ENCODE results near the gene UMODL1. TPM values are rescaled to one million over a fixed set of nuclear protein-coding genes. Genes with fewer than 3 reads are reported as not detected.

Gene UMODL1
- total and polyA plus RNA-seq, 10 of the 15 experiments (the other 5 are each of a cell fraction or from before 2014, with no cell fraction given): 0.01 to 0.11 (median 0.03) TPM; not detected in 5

DNA sequence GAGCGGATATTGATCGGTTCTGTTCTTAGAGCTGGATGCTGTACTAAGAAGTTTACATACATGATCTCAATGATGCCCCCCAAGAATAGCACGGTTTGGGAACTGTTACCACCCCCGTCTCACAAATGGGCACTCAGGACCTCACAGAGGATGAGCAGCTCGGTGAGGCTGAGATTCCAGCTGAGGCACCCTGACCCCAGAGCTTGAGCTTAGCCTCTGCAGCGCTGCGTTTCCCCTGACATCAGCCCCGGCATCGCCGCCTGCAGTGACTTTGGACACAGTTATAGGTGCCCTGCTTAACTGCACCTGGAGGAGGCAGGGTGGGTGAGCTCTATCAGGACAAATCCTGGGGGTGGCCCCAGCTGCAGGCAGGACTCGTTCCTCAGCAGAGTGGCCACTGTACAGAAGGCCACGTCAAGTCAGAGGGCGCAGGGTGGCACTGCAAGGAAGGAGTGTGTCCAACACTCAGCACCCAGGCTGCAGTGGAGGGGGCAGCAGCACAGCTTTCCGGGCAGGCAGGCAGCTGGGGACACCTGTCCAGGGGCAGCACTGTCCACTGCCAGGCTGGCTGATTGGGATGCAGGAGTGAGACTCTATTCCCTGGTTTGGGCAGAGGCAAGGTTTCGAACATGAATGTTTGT lies 82.0 kb downstream of the UMODL1 start:
- FAIRE-seq (no peak), ATAC-seq (no peak)
- H3K4me2 ChIP-seq (ENCODE audit: control insufficient read depth, insufficient read depth): no peak overlapping the region

More for the DNA sequence above, 82.0 kb downstream of the UMODL1 start:
- no peaks in the 10 kb centered on the region for H4K20me1 ChIP-seq (ENCODE audit: control insufficient read depth, insufficient read depth)
- DNase-seq (ENCODE audit: low read depth, low spot score): no peak
- no TSS peak for BruUV-seq (replicated peaks)
- no peak overlapping the region for H3K27ac ChIP-seq (ENCODE audit: control insufficient read depth, insufficient read depth)
- no peaks in the 10 kb centered on the region for H3K9me3 ChIP-seq (replicated peaks; ENCODE audit: control insufficient read depth, insufficient read depth, low read length)
- in situ Hi-C loops (cut with MboI): no loop called here
- WGBS (ENCODE audit: insufficient coverage, insufficient replicate concordance, low lambda C conversion rate, missing lambda C conversion rate): 52% methylated on average over 15 of the region's 15 CpGs
- H3K27me3 ChIP-seq (replicated peaks in 1 of 2; ENCODE audit: control insufficient read depth in 2 of 2, insufficient read depth in 2 of 2, low read length in 1 of 2): no peaks in the 10 kb centered on the region; a peak in 2 of 4 replicates
- no peak overlapping the region for H3K9ac ChIP-seq (ENCODE audit: control insufficient read depth, insufficient read depth, low read length)
- ChIA-PET SMC1A (ENCODE audit: uncharacterized antibody, unreplicated experiment) (interaction anchor here (1.0 to 3.0 kb wide), 6 partner anchors 8 to 385 kb away, joined by 3 to 13 read pairs (median 4); no protein-coding TSS in a partner anchor), POLR2A (interaction anchor here (1.2 kb wide), 2 partner anchors 155 to 383 kb away, joined by 3 read pairs; no protein-coding TSS in a partner anchor), RAD21 (ENCODE audit: unreplicated experiment) (interaction anchor here (1.0 to 1.3 kb wide), 3 partner anchors 105 to 297 kb away, joined by 3 to 5 read pairs (median 3); no protein-coding TSS in a partner anchor), CTCF (interaction anchor here (0.9 to 3.5 kb wide), 6 partner anchors 7 to 337 kb away, joined by 3 to 26 read pairs (median 4); no protein-coding TSS in a partner anchor)
- no peaks in the 10 kb centered on the region for H3K79me2 ChIP-seq (ENCODE audit: control insufficient read depth, insufficient read depth, low read length)
- intact Hi-C loops (cut with micrococcal nuclease; ENCODE audit: unreplicated experiment): no loop called here
- no peaks in the 10 kb centered on the region for H3K4me1 ChIP-seq (ENCODE audit: control insufficient read depth, insufficient read depth, low read length)
- no peak overlapping the region for H2AFZ ChIP-seq (ENCODE audit: control insufficient read depth, low read depth, low read length)
- no peak for TF ChIP-seq DPF2 (IDR thresholded peaks at IDR 0.05)
- no peak for TF ChIP-seq EGR1 (IDR thresholded peaks at IDR 0.05; ENCODE audit: borderline replicate concordance in 1 of 2, low read depth in 2 of 2, low read length in 2 of 2)
- no peak for TF ChIP-seq E2F4 (IDR thresholded peaks at IDR 0.05; ENCODE audit: low read depth, low read length)
- TF ChIP-seq PAX5 (IDR thresholded peaks at IDR 0.05; ENCODE audit: borderline replicate concordance, low read depth, low read length): no peak
- TF ChIP-seq SMAD1 (IDR thresholded peaks at IDR 0.05; ENCODE audit: low read depth, partially characterized antibody): no peak
- TF ChIP-seq KLF5 (IDR thresholded peaks at IDR 0.05; ENCODE audit: partially characterized antibody): no peak
- no peak for TF ChIP-seq SMAD5 (IDR thresholded peaks at IDR 0.05; ENCODE audit: low read depth)
- no peak for TF ChIP-seq RELA (IDR thresholded peaks at IDR 0.05; ENCODE audit: borderline replicate concordance, partially characterized antibody)
- no peak for TF ChIP-seq SREBF1 (IDR thresholded peaks at IDR 0.05; ENCODE audit: low read length)
- TF ChIP-seq IKZF1 (conservative IDR thresholded peaks at IDR 0.05): no peak
- TF ChIP-seq STAT3 (IDR thresholded peaks at IDR 0.05; ENCODE audit: low read depth, low read length): no peak
- TF ChIP-seq NBN (IDR thresholded peaks at IDR 0.05): no peak
- no peak for TF ChIP-seq IKZF2 (IDR thresholded peaks at IDR 0.05)
- no peaks in the 10 kb centered on the region for H3K36me3 ChIP-seq (ENCODE audit: control insufficient read depth in 2 of 2, insufficient read depth in 2 of 2, low read length in 1 of 2)
- H3K4me3 ChIP-seq: no peak overlapping the region

All from GM12878 (cell line).